Nephron (organoid): ENCODE data around the gene PHYHIPL.

Source experiments
- H3K27ac Mint-ChIP-seq, 3 experiments: 2 replicates each; pipeline ENCODE4 v1.8.0; 2020; ENCODE audit warnings: mixed read lengths in 3 of 3, mild to moderate bottlenecking in 2 of 3, moderate library complexity in 1 of 3
- H3K27me3 Mint-ChIP-seq: 2 replicates; pipeline ENCODE4 v1.8.0; 2021; ENCODE audit warnings: low read depth, mild to moderate bottlenecking, moderate library complexity, mixed read lengths
- H3K36me3 Mint-ChIP-seq: 2 replicates; pipeline ENCODE4 v1.8.0; 2020; ENCODE audit warnings: low read depth, mixed read lengths
- H3K4me1 Mint-ChIP-seq: 2 replicates; pipeline ENCODE4 v1.8.0; 2020; ENCODE audit warnings: mixed read lengths
- H3K4me3 Mint-ChIP-seq, 3 experiments: 2 replicates each; pipeline ENCODE4 v1.8.0; 2020; ENCODE audit warnings: mild to moderate bottlenecking in 3 of 3, mixed read lengths in 3 of 3, moderate library complexity in 2 of 3
- H3K9me3 Mint-ChIP-seq: 2 replicates; pipeline ENCODE4 v1.8.0; 2020; ENCODE audit warnings: mixed read lengths
- CTCF ChIP-seq, 3 experiments: fragments of 200-600 bp; sonication (generic); IDR thresholded peaks; one replicate each; pipeline ENCODE4 v1.5.0; 2021; ENCODE audit warnings: antibody characterized with exemption in 3 of 3; ENCODE audit not compliant: unreplicated experiment in 3 of 3

Gene PHYHIPL

GRCh38 chr10:59177031-59177797, 771 bp downstream of the PHYHIPL start:
- peaks cover 3% of the 10 kb centered on the region for H3K36me3 Mint-ChIP-seq
- H3K4me1 Mint-ChIP-seq, result peaks cover 11% of the 10 kb centered on the region
- peak overlapping the region in 2 of 3 experiments; percentile 17 to 56 for H3K27ac Mint-ChIP-seq
- peaks cover 3% of the 10 kb centered on the region for H3K9me3 Mint-ChIP-seq
- peak overlapping the region; percentile 90 to 95 (median 91) for H3K4me3 Mint-ChIP-seq
- no peak for TF ChIP-seq CTCF (IDR thresholded peaks at IDR 0.05; ENCODE audit: unreplicated experiment in 3 of 3)
- peaks cover 22% of the 10 kb centered on the region for H3K27me3 Mint-ChIP-seq

- TF ChIP-seq CTCF (IDR thresholded peaks at IDR 0.05; ENCODE audit: unreplicated experiment in 3 of 3), result no peak
- peaks cover 3% of the 10 kb centered on the region for H3K9me3 Mint-ChIP-seq
- peak overlapping the region in 2 of 3 experiments; percentile 17 to 56 for H3K27ac Mint-ChIP-seq
- H3K27me3 Mint-ChIP-seq, result peaks cover 22% of the 10 kb centered on the region
- peaks cover 11% of the 10 kb centered on the region for H3K4me1 Mint-ChIP-seq
- H3K36me3 Mint-ChIP-seq, result peaks cover 3% of the 10 kb centered on the region
- peak overlapping the region; percentile 90 to 95 (median 91) for H3K4me3 Mint-ChIP-seq
Measured at GRCh38 chr10:59177836-59178235, 1.4 kb downstream of the PHYHIPL start.

- peaks cover 2% of the 10 kb centered on the region for H3K36me3 Mint-ChIP-seq
- H3K4me1 Mint-ChIP-seq, result peaks cover 11% of the 10 kb centered on the region
- H3K27me3 Mint-ChIP-seq, result peaks cover 22% of the 10 kb centered on the region
- H3K27ac Mint-ChIP-seq, result peak overlapping the region in 1 of 3 experiments; percentile 21
- TF ChIP-seq CTCF (IDR thresholded peaks at IDR 0.05; ENCODE audit: unreplicated experiment in 3 of 3), result no peak
- peak overlapping the region; percentile 42 to 67 (median 53) for H3K4me3 Mint-ChIP-seq
- no peaks in the 10 kb centered on the region for H3K9me3 Mint-ChIP-seq
Measured at GRCh38 chr10:59179068-59179467, 2.6 kb downstream of the PHYHIPL start.

- H3K4me3 Mint-ChIP-seq, result no peak overlapping the region
- no peak overlapping the region for H3K27ac Mint-ChIP-seq
- H3K4me1 Mint-ChIP-seq, result peaks cover 10% of the 10 kb centered on the region
- H3K27me3 Mint-ChIP-seq, result peaks cover 10% of the 10 kb centered on the region
- H3K9me3 Mint-ChIP-seq, result peaks cover 3% of the 10 kb centered on the region
- peaks cover 5% of the 10 kb centered on the region for H3K36me3 Mint-ChIP-seq
- no peak for TF ChIP-seq CTCF (IDR thresholded peaks at IDR 0.05; ENCODE audit: unreplicated experiment in 3 of 3)
Measured at GRCh38 chr10:59180689-59181270, 4.3 kb downstream of the PHYHIPL start.

GRCh38 chr10:59181668-59182067, 5.2 kb downstream of the PHYHIPL start:
- Mint-ChIP-seq H3K27me3 (peaks cover 6% of the 10 kb centered on the region), H3K27ac (no peak overlapping the region), H3K36me3 (peaks cover 5% of the 10 kb centered on the region), H3K4me1 (peaks cover 7% of the 10 kb centered on the region), H3K4me3 (no peak overlapping the region), H3K9me3 (peaks cover 5% of the 10 kb centered on the region)
- TF ChIP-seq CTCF (IDR thresholded peaks at IDR 0.05; ENCODE audit: unreplicated experiment in 3 of 3), result peak; percentile 63 to 77 (median 75)
